D341Med (cell line): ENCODE results near the gene MED26.

Source experiments
- DNase-seq: peaks from one replicate; pipeline ENCODE4 v3.0.0; 2012; ENCODE audit warnings: low spot score

MED26 gene

DNA sequence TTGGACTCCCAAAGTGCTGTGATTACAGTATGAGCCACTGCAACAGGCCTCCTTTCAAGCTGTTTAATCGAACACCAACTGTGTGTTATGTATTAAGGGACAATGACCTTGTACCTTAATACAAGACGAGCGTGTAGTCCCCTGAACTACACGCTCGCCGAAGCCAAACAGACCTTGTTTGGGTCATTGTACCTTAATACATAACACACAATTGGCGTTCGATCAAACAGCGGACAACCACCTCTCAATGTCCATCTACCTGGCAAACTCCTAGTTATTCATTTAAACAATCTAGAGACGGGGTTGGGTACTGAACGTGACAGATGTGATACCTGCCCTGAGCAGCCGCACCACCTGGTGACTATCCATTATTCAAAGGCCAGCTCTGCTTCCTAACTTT is 87.1 kb downstream of the MED26 start:
- DNase-seq, result no peak

DNA sequence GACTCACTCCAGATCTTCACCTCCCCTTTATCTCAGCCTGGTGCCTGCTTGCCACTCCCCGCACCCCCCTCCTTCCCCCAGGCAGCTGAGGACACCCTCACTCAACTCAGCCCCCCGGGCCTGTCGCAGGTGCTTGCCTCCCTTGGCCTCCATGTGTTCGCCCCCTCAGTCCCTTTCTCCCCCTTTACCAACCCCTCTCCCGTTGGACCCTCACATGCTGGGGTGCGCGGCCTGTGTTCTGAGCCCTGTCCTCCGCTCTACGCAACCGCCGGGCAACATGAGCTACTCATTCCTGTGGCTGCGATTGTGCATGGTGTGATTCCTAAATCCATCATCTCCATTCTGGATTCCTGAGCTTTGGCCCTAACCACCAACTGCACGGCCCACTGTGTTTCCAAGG is 90.9 kb downstream of the MED26 start:
- DNase-seq, result no peak

DNA sequence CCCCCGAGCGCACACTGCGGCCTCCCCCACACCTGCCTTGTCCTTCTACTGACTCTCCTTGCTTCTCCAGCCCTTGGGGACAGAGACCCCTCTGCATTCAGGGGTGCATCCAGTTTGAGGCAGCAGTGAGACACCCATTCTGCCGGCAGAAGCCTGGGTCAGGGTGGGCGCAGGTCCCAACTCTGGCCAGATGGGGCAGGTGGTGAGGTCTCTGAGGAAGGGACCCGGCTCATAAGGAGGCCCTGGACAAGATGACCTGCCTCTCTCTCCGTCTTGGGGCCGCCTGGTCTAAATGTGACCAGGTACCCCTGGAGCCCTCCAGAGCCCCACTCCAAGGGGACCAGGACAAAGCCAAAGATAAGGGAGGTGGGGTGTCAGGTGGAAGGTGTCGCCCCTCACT is 91.9 kb downstream of the MED26 start:
- DNase-seq, result peak; percentile 32

DNA sequence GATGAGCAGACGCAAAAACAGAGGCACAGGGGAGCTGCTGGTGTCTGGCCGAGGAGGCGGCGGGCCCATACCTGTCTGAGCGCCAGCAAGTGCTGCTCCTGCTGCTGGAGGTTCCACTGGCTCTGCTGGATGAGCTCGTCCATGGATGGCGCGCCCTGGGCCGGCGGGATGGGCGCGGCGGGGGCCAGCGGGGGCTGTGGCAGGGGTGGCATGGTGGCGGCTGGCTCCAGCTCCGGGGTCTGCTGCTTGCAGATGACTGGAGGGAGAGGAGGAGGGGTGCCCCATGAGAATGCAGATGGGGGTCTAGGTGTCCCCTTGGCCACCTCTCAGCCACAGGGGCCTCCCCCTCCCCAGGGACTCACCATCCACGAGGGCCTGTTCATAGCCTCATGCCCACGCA is 92.6 kb downstream of the MED26 start:
- DNase-seq, result no peak

- no peak for DNase-seq
Measured at GRCh38 chr19:16532440-16533234, 95.4 kb downstream of the MED26 start.

- no peak for DNase-seq
Measured at GRCh38 chr19:16531380-16531669, 96.7 kb downstream of the MED26 start.

- no peak for DNase-seq
Measured at GRCh38 chr19:16530540-16531379, 97.2 kb downstream of the MED26 start.

DNA sequence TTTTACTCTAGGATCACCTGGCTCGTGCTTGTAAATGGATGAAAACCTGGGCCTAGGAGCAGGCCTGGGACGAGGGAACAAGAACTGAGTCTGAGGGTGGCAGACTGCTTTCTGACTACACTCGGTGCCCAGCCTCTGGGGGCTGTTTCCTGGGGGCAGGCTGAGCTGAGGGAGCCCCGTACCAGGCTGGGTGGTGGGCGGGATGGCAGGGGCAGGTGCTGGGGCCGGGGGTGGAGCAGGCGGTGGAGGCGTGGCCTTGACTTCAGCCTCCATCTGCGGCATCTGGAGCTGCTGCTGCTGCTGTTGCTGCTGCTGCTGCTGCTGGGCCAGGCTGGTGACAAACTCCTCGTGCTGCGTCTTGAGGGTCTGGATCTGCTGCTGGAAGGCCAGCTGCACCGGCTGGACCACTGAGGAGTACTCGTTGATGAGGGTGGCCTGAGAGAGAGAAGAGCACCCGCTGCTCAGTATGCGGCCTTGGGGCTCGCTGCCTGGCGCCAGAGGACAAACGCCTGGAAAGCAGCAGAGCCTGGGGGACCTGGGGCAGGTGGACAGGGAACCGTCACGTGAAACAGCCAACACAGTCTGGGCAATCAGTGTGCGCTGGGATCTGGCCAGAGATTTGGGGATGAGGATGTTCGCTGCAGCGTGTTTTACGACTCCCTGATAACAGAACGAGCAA is 98.4 kb downstream of the MED26 start:
- no peak for DNase-seq

GRCh38 chr19:16527971-16528521 is 100.0 kb downstream of the MED26 start:
- peak; percentile 67 for DNase-seq

- no peak for DNase-seq
Measured at GRCh38 chr19:16527334-16527935, 100.6 kb downstream of the MED26 start.

GRCh38 chr19:16525751-16526481 is 102.1 kb downstream of the MED26 start:
- no peak for DNase-seq

DNA sequence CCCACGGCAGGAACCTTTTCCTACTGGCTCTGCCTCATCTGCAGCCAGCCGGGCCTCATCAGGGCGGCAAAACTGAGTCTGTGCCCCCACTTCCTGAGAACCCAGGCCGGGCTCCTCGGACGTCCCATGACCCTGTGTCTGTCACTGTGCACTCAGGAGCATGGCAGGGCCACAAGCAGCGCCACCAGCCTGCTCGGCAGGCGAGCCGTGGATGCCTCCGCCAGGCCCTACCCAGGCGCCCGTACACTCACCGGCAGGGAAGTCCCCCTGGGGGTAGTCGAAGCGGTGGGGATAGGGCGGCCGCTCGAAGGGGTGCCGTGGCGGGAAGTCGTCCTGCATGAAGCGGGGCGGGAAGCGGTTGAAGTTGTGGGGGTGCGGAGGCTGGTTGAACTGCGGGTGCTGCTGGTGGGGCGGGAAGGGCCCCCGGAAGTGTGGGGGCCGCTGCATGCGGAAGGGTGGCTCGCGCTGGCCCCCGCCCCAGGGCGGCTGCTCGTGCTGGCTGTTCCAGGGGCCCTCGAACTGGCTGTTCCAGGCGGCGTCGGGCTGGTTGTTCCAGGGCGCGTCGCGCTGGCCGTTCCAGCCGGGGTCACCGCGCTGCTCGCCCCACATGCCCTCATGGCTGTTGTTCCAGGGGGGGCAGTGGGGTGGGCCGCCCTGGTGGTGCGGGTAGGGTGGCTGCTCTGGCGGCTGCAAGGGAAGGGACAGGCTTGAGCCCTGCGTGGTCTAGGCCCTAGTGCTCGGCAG is 102.8 kb downstream of the MED26 start:
- DNase-seq, result no peak
